ENCODE results near the gene RGS9BP.
"Not testable (repeated sequence)": the region's sequence is repeated elsewhere in the genome, so short reads cannot be mapped to it uniquely, and the experiment has no call there.

RGS9BP gene

GRCh38 chr19:32672841-32673240 is 2.8 kb upstream of the RGS9BP start:
- no peak for DNase-seq

- DNase-seq = no peak
Measured at GRCh38 chr19:32673573-32673972, 2.1 kb upstream of the RGS9BP start.

- no peak for DNase-seq
Measured at GRCh38 chr19:32674153-32674930, 1.3 kb upstream of the RGS9BP start.

DNA sequence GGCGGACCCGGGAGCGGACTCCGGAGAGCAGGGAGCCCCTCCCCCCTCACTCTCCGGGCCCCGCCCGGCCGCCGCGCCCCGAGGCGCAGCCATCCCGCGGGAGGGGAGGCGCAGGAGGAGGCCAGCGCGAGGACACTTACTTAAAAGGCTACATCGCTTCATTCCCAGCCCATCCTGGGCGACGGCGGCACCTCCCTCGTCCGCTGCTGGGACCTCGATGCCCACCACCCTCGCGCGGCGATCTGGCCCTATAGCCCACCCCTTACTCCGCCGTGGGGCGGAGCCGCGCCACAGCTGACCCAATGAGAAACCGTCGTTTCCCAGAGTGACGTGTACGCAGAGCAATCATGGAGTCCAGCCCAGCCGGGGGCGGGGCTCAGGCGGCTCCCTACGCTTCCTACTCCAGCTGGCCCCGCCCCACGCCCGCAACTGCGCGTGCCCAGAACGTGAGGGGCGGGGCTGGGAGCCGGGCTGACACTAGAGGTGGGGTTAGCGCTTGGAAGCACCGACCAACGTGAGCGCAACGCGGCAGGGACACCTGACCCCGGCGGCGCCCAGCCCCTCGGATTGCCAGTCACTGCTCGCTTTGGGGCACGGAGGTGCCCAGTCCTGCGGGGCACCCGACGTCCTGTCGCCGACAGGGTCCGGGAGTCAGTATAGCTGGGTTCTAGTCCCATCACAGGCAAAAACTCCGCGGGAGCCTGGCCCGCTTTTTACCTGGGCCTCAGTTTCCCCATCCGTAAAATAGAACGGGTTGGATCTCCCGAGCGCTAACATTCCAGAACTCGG is 523 bp upstream of the RGS9BP start, which contains the start of gene ANKRD27:
TSS of gene ANKRD27 (minus strand) at position 250 of the 789 bp plus-strand sequence. CDS start 16,165 bp downstream, outside the sequence.
- peak; percentile 98 for DNase-seq

DNA sequence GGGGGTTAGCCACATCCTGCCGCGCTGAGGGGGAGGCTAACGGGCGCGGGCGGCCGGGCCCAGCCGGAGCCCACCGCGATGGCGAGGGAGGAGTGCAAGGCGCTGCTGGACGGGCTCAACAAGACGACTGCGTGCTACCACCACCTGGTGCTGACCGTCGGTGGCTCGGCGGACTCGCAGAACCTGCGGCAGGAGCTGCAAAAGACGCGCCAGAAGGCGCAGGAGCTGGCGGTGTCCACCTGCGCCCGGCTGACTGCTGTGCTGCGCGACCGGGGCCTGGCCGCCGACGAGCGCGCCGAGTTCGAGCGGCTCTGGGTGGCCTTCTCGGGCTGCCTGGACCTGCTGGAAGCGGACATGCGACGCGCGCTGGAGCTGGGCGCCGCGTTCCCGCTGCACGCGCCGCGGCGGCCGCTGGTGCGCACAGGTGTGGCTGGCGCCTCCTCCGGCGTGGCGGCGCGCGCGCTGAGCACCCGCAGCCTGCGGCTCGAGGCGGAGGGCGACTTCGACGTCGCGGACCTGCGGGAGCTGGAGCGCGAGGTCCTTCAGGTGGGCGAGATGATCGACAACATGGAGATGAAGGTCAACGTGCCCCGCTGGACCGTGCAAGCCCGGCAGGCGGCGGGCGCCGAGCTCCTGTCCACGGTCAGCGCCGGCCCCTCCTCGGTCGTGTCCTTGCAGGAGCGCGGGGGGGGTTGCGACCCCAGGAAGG is 692 bp downstream of the RGS9BP start:
- DNase-seq = peak; percentile 28

DNA sequence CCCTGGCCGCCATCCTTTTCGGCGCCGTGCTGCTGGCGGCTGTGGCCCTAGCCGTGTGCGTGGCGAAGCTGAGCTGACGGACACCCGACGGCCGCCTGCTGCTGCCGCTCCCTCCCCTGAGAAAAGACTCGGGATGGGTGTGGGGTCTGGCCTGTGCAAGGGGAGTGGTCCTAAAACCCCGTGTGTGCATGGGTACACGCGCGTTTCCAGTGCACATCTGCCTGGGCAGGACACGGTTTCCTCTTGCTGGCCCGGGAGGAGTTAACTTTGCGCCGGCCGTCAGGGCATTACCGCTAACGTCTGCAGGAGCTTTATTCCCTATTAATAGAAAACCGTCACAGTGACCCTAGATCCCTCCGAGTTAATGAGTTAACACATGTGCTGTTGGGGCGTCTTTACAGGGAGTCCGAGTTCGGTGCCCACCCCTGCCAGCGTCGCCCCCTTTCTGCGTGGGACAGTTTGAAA is 1.3 kb downstream of the RGS9BP start:
- no peak for DNase-seq

GRCh38 chr19:32677657-32678056 is 2.0 kb downstream of the RGS9BP start:
- DNase-seq = no peak

DNA sequence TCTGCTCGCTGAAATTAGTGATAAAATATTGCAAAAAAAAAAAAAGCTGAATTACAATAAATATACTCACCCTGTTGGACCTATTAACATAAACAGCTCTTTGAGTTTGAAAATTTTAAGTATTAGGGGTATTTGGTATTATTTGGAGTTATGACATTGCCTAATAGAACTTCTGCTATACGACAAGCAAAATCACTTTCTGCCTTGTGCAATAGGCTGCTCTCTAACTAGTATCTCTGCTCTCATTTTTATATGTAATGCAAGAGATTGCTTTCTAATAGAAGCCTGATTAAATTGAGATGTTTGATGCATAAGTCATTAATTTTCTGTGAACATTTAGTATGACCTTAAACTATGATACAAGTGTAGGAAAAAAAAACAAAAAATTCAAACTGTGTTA is 5.3 kb downstream of the RGS9BP start:
- DNase-seq = no peak

DNA sequence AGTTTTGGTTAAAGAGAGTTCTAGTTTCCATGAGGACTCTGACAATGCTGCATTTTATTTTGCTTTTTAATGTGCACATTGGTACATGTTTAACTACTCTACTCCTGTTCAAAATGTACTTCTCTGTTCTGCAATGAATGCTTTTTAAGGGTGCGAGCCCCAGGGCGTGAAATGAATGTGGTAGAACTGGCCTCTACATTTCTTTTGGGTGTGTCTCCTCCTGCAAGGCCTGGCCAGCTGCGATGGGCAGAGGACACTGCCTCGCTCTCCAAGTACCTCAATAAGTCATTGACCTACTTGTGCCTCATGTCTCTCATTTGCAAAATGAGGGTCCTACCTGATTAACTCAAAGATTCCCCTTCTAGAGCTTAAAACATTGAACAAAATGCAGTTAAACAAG is 6.7 kb downstream of the RGS9BP start:
- DNase-seq = no peak

- DNase-seq = no peak
Measured at GRCh38 chr19:32686847-32687475, 11.3 kb downstream of the RGS9BP start.

- no peak for DNase-seq
Measured at GRCh38 chr19:32687681-32688080, 12.0 kb downstream of the RGS9BP start.

DNA sequence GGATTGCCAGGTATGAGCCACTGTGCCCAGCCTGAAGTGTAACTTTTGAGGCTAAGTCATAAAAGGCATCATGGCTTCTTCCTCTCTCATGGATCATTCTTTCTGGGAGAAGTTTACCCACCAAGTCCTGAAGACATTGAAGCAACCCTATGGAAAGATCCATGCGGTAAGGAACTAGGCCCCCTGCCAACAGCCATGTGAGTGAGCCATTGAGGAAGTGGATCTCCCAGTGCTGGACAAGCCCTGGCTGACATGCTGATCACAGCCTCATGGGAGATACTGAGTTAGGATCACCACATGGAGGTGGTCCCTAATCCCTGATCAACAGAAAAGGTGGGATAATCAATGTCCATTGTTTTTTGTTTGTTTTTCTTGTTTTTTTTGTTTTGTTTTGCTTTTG is 12.7 kb downstream of the RGS9BP start:
- no peak for DNase-seq

DNA sequence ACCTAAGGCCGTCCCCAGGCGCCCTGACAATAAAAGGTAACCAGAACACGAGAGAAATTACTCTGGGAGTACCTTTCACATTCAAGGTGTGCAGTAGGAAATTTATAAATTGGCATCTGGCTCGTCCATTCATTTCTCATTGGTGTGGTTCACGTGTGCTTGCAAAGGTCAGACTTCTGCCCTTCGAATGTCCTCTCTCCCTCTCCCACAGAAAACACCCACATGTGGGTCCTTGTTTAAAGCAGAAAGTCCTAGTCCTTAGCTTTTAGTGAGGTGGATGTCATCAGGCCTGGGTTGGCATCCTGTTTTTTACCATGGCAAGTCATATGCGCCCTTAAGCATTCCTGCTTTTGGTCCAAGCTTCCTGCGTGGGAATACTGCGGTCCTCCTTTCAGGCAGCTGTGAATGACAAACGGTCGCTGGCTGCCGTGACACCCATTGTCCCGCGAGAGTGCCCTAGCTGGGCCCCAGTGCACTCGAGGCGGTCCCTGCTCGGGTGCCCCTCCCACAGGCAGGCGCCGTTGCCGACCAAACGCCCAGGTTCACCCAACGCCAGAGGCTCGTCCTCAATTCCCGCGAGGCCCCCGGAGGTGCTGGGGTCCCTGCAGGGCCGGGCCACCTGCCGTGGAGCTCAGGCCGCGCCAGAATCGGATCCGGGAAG is 15.8 kb downstream of the RGS9BP start, which contains the start of gene NUDT19:
TSS of gene NUDT19 (plus strand) at position 531 of the 661 bp plus-strand sequence. CDS start 140 bp downstream, outside the sequence.
- peak; percentile 80 for DNase-seq

DNA sequence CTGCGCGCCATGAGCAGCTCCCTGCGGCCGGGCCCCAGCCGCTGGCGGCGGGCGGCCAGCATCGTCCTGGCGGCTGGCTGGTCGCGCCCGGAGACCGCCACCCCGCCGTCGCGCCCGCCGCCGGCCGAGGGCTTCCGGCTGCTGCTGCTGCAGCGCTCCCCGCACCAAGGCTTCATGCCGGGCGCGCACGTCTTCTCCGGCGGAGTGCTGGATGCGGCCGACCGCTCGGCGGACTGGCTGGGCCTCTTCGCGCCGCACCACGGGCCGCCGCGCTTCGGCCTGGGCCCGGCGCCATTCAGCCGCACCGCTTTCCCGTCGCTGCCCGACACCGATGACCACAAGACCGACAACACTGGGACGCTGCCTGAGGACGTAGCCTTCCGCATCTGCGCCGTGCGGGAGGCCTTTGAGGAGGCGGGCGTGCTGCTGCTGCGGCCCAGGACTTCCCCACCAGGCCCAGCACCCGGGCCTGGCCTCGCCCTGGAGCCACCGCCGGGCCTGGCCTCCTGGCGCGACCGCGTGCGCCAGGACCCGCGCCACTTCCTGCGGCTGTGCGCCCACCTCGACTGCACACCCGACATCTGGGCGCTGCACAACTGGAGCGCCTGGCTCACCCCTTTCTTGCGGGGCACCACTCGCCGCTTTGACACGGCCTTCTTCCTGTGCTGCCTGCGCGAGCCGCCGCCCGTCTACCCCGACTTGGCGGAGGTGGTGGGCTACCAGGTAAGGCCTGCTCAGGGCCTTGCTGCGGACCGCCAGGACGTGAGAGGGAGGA is 16.5 kb downstream of the RGS9BP start:
- peak; percentile 59 for DNase-seq

DNA sequence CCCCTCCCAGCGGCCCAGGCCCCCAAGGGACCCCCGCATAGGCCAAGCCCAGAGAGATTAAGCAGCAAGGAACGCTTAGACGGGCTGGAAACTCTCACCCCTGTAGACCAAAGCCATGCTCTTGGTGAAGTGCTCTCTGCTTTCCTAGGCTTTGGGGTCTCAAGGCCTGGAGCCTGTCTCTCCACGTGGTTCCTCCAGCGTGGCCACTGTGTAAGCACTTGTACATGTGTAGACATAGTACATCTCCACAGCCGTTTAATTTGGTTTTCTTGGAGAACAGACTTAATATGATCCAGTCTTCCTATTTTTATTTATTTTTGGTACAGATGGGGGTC is 17.0 kb downstream of the RGS9BP start:
- DNase-seq = no peak

- DNase-seq = peak; percentile 22
Measured at GRCh38 chr19:32693151-32694108, 17.8 kb downstream of the RGS9BP start.

GRCh38 chr19:32694316-32694715 is 18.7 kb downstream of the RGS9BP start:
- not testable (repeated sequence) for DNase-seq

GRCh38 chr19:32694851-32695250 is 19.2 kb downstream of the RGS9BP start:
- not testable (repeated sequence) for DNase-seq

DNA sequence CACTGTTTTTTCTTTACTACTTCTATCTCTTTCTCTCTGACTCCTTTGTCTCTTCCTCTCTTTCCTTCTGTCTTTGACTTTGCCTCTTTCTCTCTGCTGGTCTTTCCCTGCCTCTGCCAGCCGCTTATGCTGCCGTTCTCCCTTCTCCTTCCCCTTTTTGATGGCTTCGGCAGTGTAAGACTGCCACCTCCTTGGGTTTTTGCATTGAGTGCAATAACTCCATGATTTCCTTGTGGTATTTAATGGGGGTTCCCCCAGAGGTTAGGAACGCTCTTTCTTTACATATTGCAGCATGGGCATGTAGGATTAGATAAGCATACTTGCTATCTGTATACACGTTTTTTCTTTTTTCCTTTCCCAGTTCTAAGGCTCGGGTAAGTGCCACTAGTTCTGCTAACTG is 19.9 kb downstream of the RGS9BP start:
- DNase-seq = not testable (repeated sequence)

DNA sequence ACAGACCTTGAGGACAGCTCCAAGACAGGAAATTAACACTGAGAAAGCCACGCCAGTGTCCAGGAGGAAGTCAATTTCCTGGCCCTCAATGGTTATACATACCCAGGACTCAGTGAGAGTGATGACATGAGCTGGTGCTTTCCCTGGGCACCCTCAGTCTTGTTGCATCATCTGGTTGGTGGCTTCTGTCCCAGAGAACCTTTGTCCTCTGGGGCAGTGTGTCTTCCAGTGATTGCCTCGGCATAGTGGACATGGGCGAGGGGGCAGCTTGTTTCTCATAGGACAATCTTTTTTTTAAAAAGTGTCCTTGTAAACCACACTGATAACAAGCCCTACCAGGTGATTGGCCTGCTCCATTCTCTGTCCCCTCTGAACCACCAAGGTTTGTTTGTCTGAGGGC is 21.1 kb downstream of the RGS9BP start:
- not testable (repeated sequence) for DNase-seq

All from stimulated activated CD4-positive, alpha-beta T cell treated with anti-CD3 and anti-CD28 coated beads, Interleukin-4, amount 100 ng/mL, for 1 hour (primary cell).